K562 (cell line): ENCODE measurements around the gene EFCAB9. TPM values are rescaled to one million over a fixed set of nuclear protein-coding genes. Genes with fewer than 3 reads are reported as not detected.
A peak's percentile ranks its signal among the peaks of the same experiment; 100 is the strongest.

ENCODE experiments used
- CSDE1 ChIP-seq, 2 experiments: fragments of 450-650 bp; IDR thresholded peaks; 2 replicates each; pipeline ENCODE4 v1.6.1; 2016; ENCODE audit warnings: mild to moderate bottlenecking in 1 of 2
- EZH2 ChIP-seq: IDR thresholded peaks from 2 replicates; pipeline ENCODE4 v1.6.1; 2012; ENCODE audit warnings: low read depth, mild to moderate bottlenecking, inconsistent platforms, low read length, borderline replicate concordance
- MEF2D ChIP-seq: conservative IDR thresholded peaks from 2 replicates; pipeline ENCODE4 v1.6.1; 2016; ENCODE audit warnings: low read depth, missing genetic modification characterization, missing compliant biosample characterization
- NR3C1 ChIP-seq: sonication (generic); formaldehyde crosslinking; IDR thresholded peaks from 2 replicates; pipeline ENCODE4 v1.8.1; 2022; ENCODE audit warnings: missing genetic modification reagents
- PCBP2 ChIP-seq: fragments of 200-400 bp; formaldehyde crosslinking; IDR thresholded peaks from 2 replicates; pipeline ENCODE4 v1.6.1; 2018; ENCODE audit warnings: low read length, low read depth, mild to moderate bottlenecking, moderate library complexity; ENCODE audit not compliant: poor library complexity, severe bottlenecking
- POLR2AphosphoS2 ChIP-seq: IDR thresholded peaks from 2 replicates; pipeline ENCODE4 v1.6.1; 2012; ENCODE audit warnings: low read length, improper control_type of control experiment
- RCOR1 ChIP-seq, 2 experiments: IDR thresholded peaks; 2 replicates each; pipeline ENCODE4 v1.6.1; 2012; ENCODE audit warnings: low read depth in 2 of 2, low read length in 2 of 2, borderline replicate concordance in 1 of 2, improper control_type of control experiment in 1 of 2
- TBP ChIP-seq: optimal IDR thresholded peaks from 2 replicates; pipeline ENCODE3; 2011; ENCODE audit warnings: low read depth, low read length, improper control_type of control experiment
- TEAD4 ChIP-seq, 2 experiments: sonication (generic) in 1 of 2; formaldehyde crosslinking in 1 of 2; IDR thresholded peaks; 2 replicates each; pipeline versions ENCODE4 v1.6.1 to v1.8.0; 2012 to 2022; ENCODE audit warnings: borderline replicate concordance in 1 of 2, inconsistent platforms in 1 of 2, low read length in 1 of 2, mild to moderate bottlenecking in 1 of 2, missing genetic modification reagents in 1 of 2
- ZNF282 ChIP-seq: sonication (generic); formaldehyde crosslinking; IDR thresholded peaks from 2 replicates; pipeline ENCODE4 v1.8.1; 2023; ENCODE audit warnings: missing genetic modification reagents
- ZNF324 ChIP-seq: fragments of 250-450 bp; sonication (Bioruptor Pico); IDR thresholded peaks from 2 replicates; pipeline ENCODE4 v1.4.0; 2020; ENCODE audit warnings: mild to moderate bottlenecking
- polyA plus RNA-seq, 8 experiments: library from polyadenylated mRNA; depleted of rRNA in 4 of 8; stranded (reverse) in 5 of 8; unstranded in 3 of 8; fragments of >200 nt; fragmentation: Nextera tagmentation in 2 of 8; fragmentation: Illumina TruSeq in 1 of 8; extraction: Ambion mirVana in 2 of 8; extraction: Trizol in 1 of 8; gene quantifications; 2 replicates each; pipeline versions ENCODE4 v1.2.1 to v1.2.3, GENCODE V29; 2011 to 2014; ENCODE audit warnings: inconsistent platforms in 1 of 8, missing spikeins in 1 of 8
- total RNA-seq, 7 experiments: library from RNA; depleted of rRNA in 6 of 7; stranded (reverse); fragments of >200 nt in 6 of 7; fragmentation: Illumina TruSeq in 2 of 7; extraction: Trizol in 2 of 7; gene quantifications; 2 replicates each; pipeline versions ENCODE4 v1.2.1 to v1.2.3, GENCODE V29; 2011 to 2021; ENCODE audit warnings: low replicate concordance in 1 of 7
- TF ChIP-seq, protein P1 (sequence below), 3 experiments: fragments of 200-800 bp in 1 of 3; fragments of 250-450 bp in 1 of 3; fragments of 450-650 bp in 1 of 3; sonication (Bioruptor Pico) in 1 of 3; sonication (Bioruptor generic) in 1 of 3; formaldehyde crosslinking in 1 of 3; IDR thresholded peaks; 2 replicates each; pipeline versions ENCODE4 v1.6.1 to v1.8.0; 2016 to 2022; ENCODE audit warnings: mild to moderate bottlenecking in 2 of 3, missing genetic modification characterization in 2 of 3, missing compliant biosample characterization in 1 of 3, moderate library complexity in 1 of 3
- TF ChIP-seq, protein P2 (sequence below): IDR thresholded peaks from 2 replicates; pipeline ENCODE4 v1.6.1; 2012; ENCODE audit warnings: low read depth, low read length, improper control_type of control experiment, borderline replicate concordance
- TF ChIP-seq, protein P3 (sequence below): fragments of 450-650 bp; IDR thresholded peaks from 2 replicates; pipeline ENCODE4 v1.6.1; 2016; ENCODE audit warnings: mild to moderate bottlenecking
- TF ChIP-seq, protein P4 (sequence below), 2 experiments: fragments of 150-350 bp in 1 of 2; IDR thresholded peaks; 2 replicates each; pipeline ENCODE4 v1.6.1; 2012 to 2016; ENCODE audit warnings: low read depth in 2 of 2, low read length in 2 of 2, mild to moderate bottlenecking in 1 of 2, moderate library complexity in 1 of 2

Gene EFCAB9
- total and polyA plus RNA-seq, 9 of the 15 experiments (the other 6 are each of a cell fraction or from before 2014, with no cell fraction given): not detected

DNA sequence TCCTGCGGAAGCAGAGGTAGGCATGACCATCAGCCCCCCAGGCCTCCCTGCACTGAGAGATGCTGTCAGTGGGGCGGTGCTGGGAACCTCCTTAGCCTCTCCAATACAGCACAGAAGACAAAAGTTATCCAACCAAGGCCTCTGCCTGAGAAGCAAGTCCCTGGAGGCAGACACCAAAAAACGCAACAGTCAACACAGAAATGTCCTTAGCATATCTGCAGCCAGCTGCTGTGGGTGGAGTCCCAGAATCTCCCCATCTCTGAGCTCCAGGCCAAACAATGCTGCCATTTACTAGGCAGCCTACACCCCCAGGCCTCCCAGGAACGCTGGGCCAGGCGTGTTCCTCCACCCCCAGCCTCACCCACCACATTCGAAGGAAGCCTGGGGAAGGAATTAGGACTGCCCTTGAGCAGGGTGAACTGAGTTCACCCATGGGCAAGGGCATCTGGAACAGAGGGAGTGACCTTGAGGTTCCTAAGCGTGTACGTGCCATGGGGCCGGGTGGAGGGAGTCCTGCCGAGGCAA lies 49.6 kb upstream of the EFCAB9 start (continued):
- TF ChIP-seq, protein P1, sequence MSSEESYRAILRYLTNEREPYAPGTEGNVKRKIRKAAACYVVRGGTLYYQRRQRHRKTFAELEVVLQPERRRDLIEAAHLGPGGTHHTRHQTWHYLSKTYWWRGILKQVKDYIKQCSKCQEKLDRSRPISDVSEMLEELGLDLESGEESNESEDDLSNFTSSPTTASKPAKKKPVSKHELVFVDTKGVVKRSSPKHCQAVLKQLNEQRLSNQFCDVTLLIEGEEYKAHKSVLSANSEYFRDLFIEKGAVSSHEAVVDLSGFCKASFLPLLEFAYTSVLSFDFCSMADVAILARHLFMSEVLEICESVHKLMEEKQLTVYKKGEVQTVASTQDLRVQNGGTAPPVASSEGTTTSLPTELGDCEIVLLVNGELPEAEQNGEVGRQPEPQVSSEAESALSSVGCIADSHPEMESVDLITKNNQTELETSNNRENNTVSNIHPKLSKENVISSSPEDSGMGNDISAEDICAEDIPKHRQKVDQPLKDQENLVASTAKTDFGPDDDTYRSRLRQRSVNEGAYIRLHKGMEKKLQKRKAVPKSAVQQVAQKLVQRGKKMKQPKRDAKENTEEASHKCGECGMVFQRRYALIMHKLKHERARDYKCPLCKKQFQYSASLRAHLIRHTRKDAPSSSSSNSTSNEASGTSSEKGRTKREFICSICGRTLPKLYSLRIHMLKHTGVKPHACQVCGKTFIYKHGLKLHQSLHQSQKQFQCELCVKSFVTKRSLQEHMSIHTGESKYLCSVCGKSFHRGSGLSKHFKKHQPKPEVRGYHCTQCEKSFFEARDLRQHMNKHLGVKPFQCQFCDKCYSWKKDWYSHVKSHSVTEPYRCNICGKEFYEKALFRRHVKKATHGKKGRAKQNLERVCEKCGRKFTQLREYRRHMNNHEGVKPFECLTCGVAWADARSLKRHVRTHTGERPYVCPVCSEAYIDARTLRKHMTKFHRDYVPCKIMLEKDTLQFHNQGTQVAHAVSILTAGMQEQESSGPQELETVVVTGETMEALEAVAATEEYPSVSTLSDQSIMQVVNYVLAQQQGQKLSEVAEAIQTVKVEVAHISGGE (CRISPR knock-in tag; IDR thresholded peaks at IDR 0.05): peak in 1 of 3 experiments; percentile 18; a peak in 1 of 6 replicates
- TF ChIP-seq, protein P2, sequence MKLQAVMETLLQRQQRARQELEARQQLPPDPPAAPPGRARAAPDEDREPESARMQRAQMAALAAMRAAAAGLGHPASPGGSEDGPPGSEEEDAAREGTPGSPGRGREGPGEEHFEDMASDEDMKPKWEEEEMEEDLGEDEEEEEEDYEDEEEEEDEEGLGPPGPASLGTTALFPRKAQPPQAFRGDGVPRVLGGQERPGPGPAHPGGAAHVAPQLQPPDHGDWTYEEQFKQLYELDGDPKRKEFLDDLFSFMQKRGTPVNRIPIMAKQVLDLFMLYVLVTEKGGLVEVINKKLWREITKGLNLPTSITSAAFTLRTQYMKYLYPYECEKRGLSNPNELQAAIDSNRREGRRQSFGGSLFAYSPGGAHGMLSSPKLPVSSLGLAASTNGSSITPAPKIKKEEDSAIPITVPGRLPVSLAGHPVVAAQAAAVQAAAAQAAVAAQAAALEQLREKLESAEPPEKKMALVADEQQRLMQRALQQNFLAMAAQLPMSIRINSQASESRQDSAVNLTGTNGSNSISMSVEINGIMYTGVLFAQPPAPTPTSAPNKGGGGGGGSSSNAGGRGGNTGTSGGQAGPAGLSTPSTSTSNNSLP: no peak
- TF ChIP-seq RCOR1 (IDR thresholded peaks at IDR 0.05; ENCODE audit: borderline replicate concordance in 1 of 2, low read depth in 2 of 2, low read length in 2 of 2) (peak in 1 of 2 experiments; percentile 84; a peak in 3 of 4 replicates), EZH2 (no peak), PCBP2 (no peak), TBP (peak; percentile 17), ZNF324 (CRISPR knock-in tag) (no peak), ZNF282 (no peak), CSDE1 (IDR thresholded peaks at IDR 0.05) (no peak), NR3C1 (CRISPR knock-in tag) (no peak), TEAD4 (IDR thresholded peaks at IDR 0.05; ENCODE audit: low read length) (peak; percentile 76), TEAD4 (CRISPR knock-in tag; IDR thresholded peaks at IDR 0.05; ENCODE audit: borderline replicate concordance) (no peak), POLR2AphosphoS2 (no peak), MEF2D (tag) (no peak)
- TF ChIP-seq, protein P3, sequence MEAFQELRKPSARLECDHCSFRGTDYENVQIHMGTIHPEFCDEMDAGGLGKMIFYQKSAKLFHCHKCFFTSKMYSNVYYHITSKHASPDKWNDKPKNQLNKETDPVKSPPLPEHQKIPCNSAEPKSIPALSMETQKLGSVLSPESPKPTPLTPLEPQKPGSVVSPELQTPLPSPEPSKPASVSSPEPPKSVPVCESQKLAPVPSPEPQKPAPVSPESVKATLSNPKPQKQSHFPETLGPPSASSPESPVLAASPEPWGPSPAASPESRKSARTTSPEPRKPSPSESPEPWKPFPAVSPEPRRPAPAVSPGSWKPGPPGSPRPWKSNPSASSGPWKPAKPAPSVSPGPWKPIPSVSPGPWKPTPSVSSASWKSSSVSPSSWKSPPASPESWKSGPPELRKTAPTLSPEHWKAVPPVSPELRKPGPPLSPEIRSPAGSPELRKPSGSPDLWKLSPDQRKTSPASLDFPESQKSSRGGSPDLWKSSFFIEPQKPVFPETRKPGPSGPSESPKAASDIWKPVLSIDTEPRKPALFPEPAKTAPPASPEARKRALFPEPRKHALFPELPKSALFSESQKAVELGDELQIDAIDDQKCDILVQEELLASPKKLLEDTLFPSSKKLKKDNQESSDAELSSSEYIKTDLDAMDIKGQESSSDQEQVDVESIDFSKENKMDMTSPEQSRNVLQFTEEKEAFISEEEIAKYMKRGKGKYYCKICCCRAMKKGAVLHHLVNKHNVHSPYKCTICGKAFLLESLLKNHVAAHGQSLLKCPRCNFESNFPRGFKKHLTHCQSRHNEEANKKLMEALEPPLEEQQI: no peak
- TF ChIP-seq, protein P4, sequence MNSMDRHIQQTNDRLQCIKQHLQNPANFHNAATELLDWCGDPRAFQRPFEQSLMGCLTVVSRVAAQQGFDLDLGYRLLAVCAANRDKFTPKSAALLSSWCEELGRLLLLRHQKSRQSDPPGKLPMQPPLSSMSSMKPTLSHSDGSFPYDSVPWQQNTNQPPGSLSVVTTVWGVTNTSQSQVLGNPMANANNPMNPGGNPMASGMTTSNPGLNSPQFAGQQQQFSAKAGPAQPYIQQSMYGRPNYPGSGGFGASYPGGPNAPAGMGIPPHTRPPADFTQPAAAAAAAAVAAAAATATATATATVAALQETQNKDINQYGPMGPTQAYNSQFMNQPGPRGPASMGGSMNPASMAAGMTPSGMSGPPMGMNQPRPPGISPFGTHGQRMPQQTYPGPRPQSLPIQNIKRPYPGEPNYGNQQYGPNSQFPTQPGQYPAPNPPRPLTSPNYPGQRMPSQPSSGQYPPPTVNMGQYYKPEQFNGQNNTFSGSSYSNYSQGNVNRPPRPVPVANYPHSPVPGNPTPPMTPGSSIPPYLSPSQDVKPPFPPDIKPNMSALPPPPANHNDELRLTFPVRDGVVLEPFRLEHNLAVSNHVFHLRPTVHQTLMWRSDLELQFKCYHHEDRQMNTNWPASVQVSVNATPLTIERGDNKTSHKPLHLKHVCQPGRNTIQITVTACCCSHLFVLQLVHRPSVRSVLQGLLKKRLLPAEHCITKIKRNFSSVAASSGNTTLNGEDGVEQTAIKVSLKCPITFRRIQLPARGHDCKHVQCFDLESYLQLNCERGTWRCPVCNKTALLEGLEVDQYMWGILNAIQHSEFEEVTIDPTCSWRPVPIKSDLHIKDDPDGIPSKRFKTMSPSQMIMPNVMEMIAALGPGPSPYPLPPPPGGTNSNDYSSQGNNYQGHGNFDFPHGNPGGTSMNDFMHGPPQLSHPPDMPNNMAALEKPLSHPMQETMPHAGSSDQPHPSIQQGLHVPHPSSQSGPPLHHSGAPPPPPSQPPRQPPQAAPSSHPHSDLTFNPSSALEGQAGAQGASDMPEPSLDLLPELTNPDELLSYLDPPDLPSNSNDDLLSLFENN (IDR thresholded peaks at IDR 0.05; ENCODE audit: low read depth in 2 of 2, low read length in 2 of 2): peak in 1 of 2 experiments; percentile 56; a peak in 1 of 4 replicates
